Keratinocyte (primary cell): Measurements from ENCODE around the gene IFT52. TPM values are rescaled to one million over a fixed set of nuclear protein-coding genes. Genes with fewer than 3 reads are reported as not detected.

ENCODE experiments used
- DNase-seq: peaks from one replicate; pipeline ENCODE4 v3.0.0-alpha.2; 2011; ENCODE audit warnings: low read depth, missing footprints, low spot score
- FAIRE-seq: peaks from 2 replicates; lab custom pipeline; 2011; peaks lifted over from hg19 to GRCh38; lab: Jason Lieb, UNC
- H2AFZ ChIP-seq: 2 replicates; pipeline ENCODE4 v1.6.0; 2012; ENCODE audit warnings: low read length, control low read depth, inconsistent platforms; ENCODE audit not compliant: control insufficient read depth
- H3K27ac ChIP-seq: 2 replicates; pipeline ENCODE4 v1.5.1; 2011; ENCODE audit warnings: low read length; ENCODE audit not compliant: control insufficient read depth, insufficient read depth
- H3K27me3 ChIP-seq: 3 replicates; pipeline ENCODE4 v1.6.0; 2011; ENCODE audit warnings: low read length; ENCODE audit not compliant: control insufficient read depth, insufficient read depth; ENCODE audit errors: extremely low read depth
- H3K36me3 ChIP-seq, 2 experiments: 2 replicates in 1 of 2; 3 replicates in 1 of 2; pipeline ENCODE4 v1.5.1; 2011; ENCODE audit warnings: low read length in 2 of 2, mild to moderate bottlenecking in 1 of 2; ENCODE audit not compliant: control insufficient read depth in 2 of 2, insufficient read depth in 2 of 2; ENCODE audit errors: extremely low read depth in 1 of 2
- H3K4me1 ChIP-seq: 3 replicates; pipeline ENCODE4 v1.5.1; 2011; ENCODE audit warnings: low read length; ENCODE audit not compliant: control insufficient read depth, insufficient read depth; ENCODE audit errors: extremely low read depth
- H3K4me2 ChIP-seq: 3 replicates; pipeline ENCODE4 v1.6.0; 2011; ENCODE audit warnings: low read depth, low read length; ENCODE audit not compliant: control insufficient read depth, insufficient read depth; ENCODE audit errors: extremely low read depth
- H3K4me3 ChIP-seq, 3 experiments: fragments of 200-600 bp in 1 of 3; sonication (generic) in 1 of 3; 2 replicates in 2 of 3; 3 replicates in 1 of 3; pipeline ENCODE4 v1.5.1; 2011 to 2016; ENCODE audit warnings: low read length in 3 of 3, mild to moderate bottlenecking in 3 of 3, control low read depth in 2 of 3, inconsistent platforms in 1 of 3, low read depth in 1 of 3, mixed read lengths in 1 of 3, mixed run types in 1 of 3, moderate library complexity in 1 of 3; ENCODE audit not compliant: control insufficient read depth in 2 of 3, insufficient read depth in 2 of 3; ENCODE audit errors: extremely low read depth in 1 of 3
- H3K79me2 ChIP-seq: 2 replicates; pipeline ENCODE4 v1.6.0; 2012; ENCODE audit warnings: low read length; ENCODE audit not compliant: control insufficient read depth, insufficient read depth
- H3K9ac ChIP-seq: 3 replicates; pipeline ENCODE4 v1.6.0; 2011; ENCODE audit warnings: low read length; ENCODE audit not compliant: control insufficient read depth, insufficient read depth; ENCODE audit errors: extremely low read depth
- H3K9me1 ChIP-seq: 3 replicates; pipeline ENCODE4 v1.6.0; 2011; ENCODE audit warnings: low read length; ENCODE audit not compliant: control insufficient read depth, insufficient read depth; ENCODE audit errors: extremely low read depth
- H3K9me3 ChIP-seq: 2 replicates; pipeline ENCODE4 v1.5.1; 2012; ENCODE audit warnings: low read depth, low read length; ENCODE audit not compliant: control insufficient read depth
- H4K20me1 ChIP-seq: 3 replicates; pipeline ENCODE4 v1.6.0; 2011; ENCODE audit warnings: low read length; ENCODE audit not compliant: control insufficient read depth, insufficient read depth; ENCODE audit errors: extremely low read depth
- CTCF ChIP-seq, 3 experiments: IDR thresholded peaks in 1 of 3; conservative IDR thresholded peaks in 1 of 3; optimal IDR thresholded peaks in 1 of 3; 2 replicates in 2 of 3; 3 replicates in 1 of 3; pipeline versions ENCODE3 to v1.5.1; 2011; ENCODE audit warnings: low read length in 3 of 3, mild to moderate bottlenecking in 3 of 3, moderate library complexity in 2 of 3, control low read depth in 1 of 3, inconsistent platforms in 1 of 3; ENCODE audit not compliant: insufficient read depth in 2 of 3; ENCODE audit errors: extremely low read depth in 1 of 3
- EZH2 ChIP-seq: IDR thresholded peaks from one replicate; pipeline ENCODE4 v1.6.1; 2012; ENCODE audit warnings: inconsistent platforms, mild to moderate bottlenecking, low read length, moderate library complexity
- dilution Hi-C: fragments of 300-500 bp; cut with MboI; formaldehyde crosslinking; loops from one replicate; pipeline ENCODE4 v1.7.0; 2020; ENCODE audit warnings: low sequenced_read_pairs; ENCODE audit not compliant: extremely low pct_ligation_motif_present
- polyA plus RNA-seq, 5 experiments: library from polyadenylated mRNA; depleted of rRNA in 3 of 5; stranded (reverse) in 3 of 5; stranded (forward) in 1 of 5; unstranded in 1 of 5; fragments of >200 nt; gene quantifications; 1 replicate in 1 of 5; 2 replicates in 3 of 5; 3 replicates in 1 of 5; pipeline versions ENCODE4 v1.2.1 to v1.2.3, GENCODE V29; 2011 to 2012; ENCODE audit warnings: missing spikeins in 2 of 5, low read depth in 1 of 5, low replicate concordance in 1 of 5

Gene IFT52
- polyA plus RNA-seq, 1 donor (not counting 4 experiments of a cell fraction or from before 2014, with no cell fraction given): 22.8 TPM

GRCh38 chr20:43665466-43666176 is 74.9 kb downstream of the IFT52 start:
- H3K9me3 ChIP-seq: no peaks in the 10 kb centered on the region
- H3K4me2 ChIP-seq: peak overlapping the region; percentile 16
- DNase-seq (no peak), FAIRE-seq (no peak)
- H3K27me3 ChIP-seq: no peaks in the 10 kb centered on the region
- H3K4me3 ChIP-seq: no peak overlapping the region
- dilution Hi-C loops: no loop called here
- no peaks in the 10 kb centered on the region for H3K9me1 ChIP-seq
- no peak overlapping the region for H3K9ac ChIP-seq
- H3K79me2 ChIP-seq: peaks cover 6% of the 10 kb centered on the region
- no peaks in the 10 kb centered on the region for H4K20me1 ChIP-seq
- peaks cover 23% of the 10 kb centered on the region for H3K4me1 ChIP-seq
- H3K36me3 ChIP-seq: no peaks in the 10 kb centered on the region
- peak overlapping the region; percentile 13 for H2AFZ ChIP-seq
- H3K27ac ChIP-seq: peak overlapping the region; percentile 8
- TF ChIP-seq EZH2 (no peak), CTCF (optimal IDR thresholded peaks at IDR 0.05 in 1 of 3, IDR thresholded peaks at IDR 0.05 in 1 of 3, conservative IDR thresholded peaks at IDR 0.05 in 1 of 3; ENCODE audit: extremely low read depth in 1 of 3, insufficient read depth in 2 of 3, low read length in 3 of 3) (no peak)

GRCh38 chr20:43666376-43667328 is 75.9 kb downstream of the IFT52 start, which contains the start of gene MYBL2:
Gene MYBL2, plus strand, starts transcription at chr20:43667114. Its CDS starts 170 bp downstream, at chr20:43667284.
- Histone ChIP-seq H3K9ac (peak within 1 kb of the TSS; percentile 62), H3K9me1 (no peaks in the 10 kb centered on the region), H3K79me2 (peaks cover 6% of the 10 kb centered on the region), H3K4me2 (peak within 1 kb of the TSS; percentile 87), H3K9me3 (no peaks in the 10 kb centered on the region), H2AFZ (peak within 1 kb of the TSS; percentile 32), H4K20me1 (no peaks in the 10 kb centered on the region), H3K4me1 (peaks cover 23% of the 10 kb centered on the region), H3K36me3 (no peaks in the 10 kb centered on the region), H3K27me3 (no peaks in the 10 kb centered on the region), H3K27ac (peak within 1 kb of the TSS; percentile 20), H3K4me3 (peak within 1 kb of the TSS; percentile 36 to 67 (median 57))
- no peak for FAIRE-seq
- dilution Hi-C loops: no loop called here
- TF ChIP-seq CTCF (optimal IDR thresholded peaks at IDR 0.05 in 1 of 3, IDR thresholded peaks at IDR 0.05 in 1 of 3, conservative IDR thresholded peaks at IDR 0.05 in 1 of 3; ENCODE audit: extremely low read depth in 1 of 3, insufficient read depth in 2 of 3, low read length in 3 of 3) (no peak), EZH2 (no peak)
- DNase-seq: peak; percentile 11
